Measurements from ENCODE around the gene ITGB2. TPM values are rescaled to one million over a fixed set of nuclear protein-coding genes. Genes with fewer than 3 reads are reported as not detected.

The ITGB2 gene
- polyA plus RNA-seq, 1 of the 3 experiments (the other 2 are of a cell fraction): 0.77 TPM

GRCh38 chr21:44911384-44912157 lies 9.1 kb downstream of the ITGB2 start:
- no peaks in the 10 kb centered on the region; the same call in 1 of the 2 replicates for H3K27me3 ChIP-seq (ENCODE audit: insufficient read depth)
- H3K9me2 ChIP-seq: no peaks in the 10 kb centered on the region
- no peak overlapping the region for H3K4me3 ChIP-seq (ENCODE audit: low read depth in 2 of 2, low read length in 1 of 2)
- CTCF ChIA-PET: interaction anchor here (1.5 to 2.5 kb wide), 3 partner anchors 18 to 226 kb away, joined by 4 to 9 read pairs (median 7); no protein-coding TSS in a partner anchor
- peak; percentile 73 for DNase-seq
- no peaks in the 10 kb centered on the region for H4K20me1 ChIP-seq (ENCODE audit: insufficient read depth)
- H2AFZ ChIP-seq (ENCODE audit: low read depth): no peak overlapping the region
- TF ChIP-seq FOXM1 (IDR thresholded peaks at IDR 0.05; ENCODE audit: low read depth) (no peak), ELF1 (IDR thresholded peaks at IDR 0.05) (no peak), CTCF (IDR thresholded peaks at IDR 0.05) (peak; percentile 34), SMC3 (IDR thresholded peaks at IDR 0.05; ENCODE audit: low read depth, low read length) (no peak), NFIC (IDR thresholded peaks at IDR 0.05; ENCODE audit: borderline replicate concordance) (peak; percentile 91), RCOR1 (IDR thresholded peaks at IDR 0.05; ENCODE audit: low read length) (no peak), GABPA (IDR thresholded peaks at IDR 0.05; ENCODE audit: low read depth) (no peak), MEF2A (IDR thresholded peaks at IDR 0.05; ENCODE audit: borderline replicate concordance, low read depth) (no peak), RFX5 (IDR thresholded peaks at IDR 0.05; ENCODE audit: low read length) (no peak), POLR2AphosphoS5 (IDR thresholded peaks at IDR 0.05; ENCODE audit: low read depth, low read length) (no peak), TCF12 (IDR thresholded peaks at IDR 0.05) (no peak), GATA2 (CRISPR knock-in tag; IDR thresholded peaks at IDR 0.05) (no peak), RAD21 (IDR thresholded peaks at IDR 0.05; ENCODE audit: low read length) (peak; percentile 21; the same call in 1 of the 2 replicates), EP300 (IDR thresholded peaks at IDR 0.05; ENCODE audit: borderline replicate concordance in 1 of 2, low read depth in 1 of 2, low read length in 1 of 2) (no peak)
- TF ChIP-seq, protein P1, sequence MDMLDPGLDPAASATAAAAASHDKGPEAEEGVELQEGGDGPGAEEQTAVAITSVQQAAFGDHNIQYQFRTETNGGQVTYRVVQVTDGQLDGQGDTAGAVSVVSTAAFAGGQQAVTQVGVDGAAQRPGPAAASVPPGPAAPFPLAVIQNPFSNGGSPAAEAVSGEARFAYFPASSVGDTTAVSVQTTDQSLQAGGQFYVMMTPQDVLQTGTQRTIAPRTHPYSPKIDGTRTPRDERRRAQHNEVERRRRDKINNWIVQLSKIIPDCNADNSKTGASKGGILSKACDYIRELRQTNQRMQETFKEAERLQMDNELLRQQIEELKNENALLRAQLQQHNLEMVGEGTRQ (IDR thresholded peaks at IDR 0.05; ENCODE audit: borderline replicate concordance, low read depth, low read length): no peak
- H3K27ac ChIP-seq (ENCODE audit: low read depth in 2 of 2, low read length in 1 of 2): no peak overlapping the region
- H3F3A ChIP-seq (replicated peaks; ENCODE audit: insufficient read depth): no peaks in the 10 kb centered on the region
- peaks cover 5 to 17% of the 10 kb centered on the region in 2 experiments; a peak in 2 of 4 replicates for H3K4me1 ChIP-seq (ENCODE audit: control insufficient read depth in 1 of 2, insufficient read depth in 2 of 2, low read depth in 1 of 2, low read length in 1 of 2)
- no peaks in the 10 kb centered on the region for H3K79me2 ChIP-seq (ENCODE audit: insufficient read depth)
- no peaks in the 10 kb centered on the region for H3K36me3 ChIP-seq (replicated peaks in 1 of 2; ENCODE audit: control insufficient read depth in 1 of 2, insufficient read depth in 2 of 2, low read length in 1 of 2)
- POLR2A ChIA-PET: no interaction called here
- WGBS (ENCODE audit: low lambda C conversion rate): 57% methylated on average over 7 of the region's 19 CpGs
- H3K9me3 ChIP-seq: no peaks in the 10 kb centered on the region
- no peak overlapping the region for H3K4me2 ChIP-seq
- H3K9ac ChIP-seq: no peak overlapping the region

GRCh38 chr21:44911068-44911383 lies 9.7 kb downstream of the ITGB2 start:
- no peak for DNase-seq
- no peaks in the 10 kb centered on the region for H3K79me2 ChIP-seq (ENCODE audit: insufficient read depth)
- 76% methylated on average over 6 of the region's 10 CpGs for WGBS (ENCODE audit: low lambda C conversion rate)
- no peak for TF ChIP-seq ZBTB33 (IDR thresholded peaks at IDR 0.05; ENCODE audit: borderline replicate concordance, low read depth)
- no peak for TF ChIP-seq MXI1 (IDR thresholded peaks at IDR 0.05; ENCODE audit: low read depth, low read length)
- no peak for TF ChIP-seq MAX (IDR thresholded peaks at IDR 0.05; ENCODE audit: low read depth)
- no peak for TF ChIP-seq CTCF (IDR thresholded peaks at IDR 0.05)
- H3F3A ChIP-seq (replicated peaks; ENCODE audit: insufficient read depth): no peaks in the 10 kb centered on the region
- H3K9me2 ChIP-seq: no peaks in the 10 kb centered on the region
- no peak overlapping the region for H3K4me3 ChIP-seq (ENCODE audit: low read depth in 2 of 2, low read length in 1 of 2)
- no peaks in the 10 kb centered on the region for H3K36me3 ChIP-seq (replicated peaks in 1 of 2; ENCODE audit: control insufficient read depth in 1 of 2, insufficient read depth in 2 of 2, low read length in 1 of 2)
- H3K27me3 ChIP-seq (ENCODE audit: insufficient read depth): no peaks in the 10 kb centered on the region; the same call in 1 of the 2 replicates
- no peak overlapping the region; a peak in 1 of 4 replicates for H3K27ac ChIP-seq (ENCODE audit: low read depth in 2 of 2, low read length in 1 of 2)
- no peaks in the 10 kb centered on the region for H4K20me1 ChIP-seq (ENCODE audit: insufficient read depth)
- ChIA-PET CTCF (interaction anchor here (0.7 to 2.5 kb wide), 5 partner anchors 18 to 595 kb away, joined by 3 to 9 read pairs (median 4); no protein-coding TSS in a partner anchor), POLR2A (no interaction called here)
- H3K9ac ChIP-seq: no peak overlapping the region
- H2AFZ ChIP-seq (ENCODE audit: low read depth): no peak overlapping the region
- no peaks in the 10 kb centered on the region for H3K9me3 ChIP-seq
- no peak overlapping the region for H3K4me2 ChIP-seq
- H3K4me1 ChIP-seq (ENCODE audit: control insufficient read depth in 1 of 2, insufficient read depth in 2 of 2, low read depth in 1 of 2, low read length in 1 of 2): peaks cover 5 to 17% of the 10 kb centered on the region in 2 experiments; a peak in 2 of 4 replicates
